K562 (cell line): ENCODE data around the gene GEMIN8. TPM values are rescaled to one million over a fixed set of nuclear protein-coding genes. Genes with fewer than 3 reads are reported as not detected.

ENCODE experiments used
- CHD4 ChIP-seq: fragments of 200-600 bp; sonication (generic); IDR thresholded peaks from 3 replicates; pipeline ENCODE4 v1.6.1; 2012; ENCODE audit warnings: low read depth, mild to moderate bottlenecking, mixed read lengths, low read length, inconsistent platforms; ENCODE audit not compliant: insufficient read depth, insufficient replicate concordance, poor library complexity, severe bottlenecking
- ETV5 ChIP-seq: sonication (generic); formaldehyde crosslinking; IDR thresholded peaks from 2 replicates; pipeline ENCODE4 v1.4.0; 2020; ENCODE audit warnings: low read depth, mild to moderate bottlenecking, missing genetic modification reagents
- FOXK2 ChIP-seq, 2 experiments: fragments of 450-650 bp; IDR thresholded peaks in 1 of 2; conservative IDR thresholded peaks in 1 of 2; 2 replicates each; pipeline ENCODE4 v1.6.1; 2016; ENCODE audit warnings: low read depth in 2 of 2, mild to moderate bottlenecking in 1 of 2
- HDAC1 ChIP-seq, 2 experiments: fragments of 450-650 bp; IDR thresholded peaks; 2 replicates each; pipeline ENCODE4 v1.6.1; 2016 to 2017; ENCODE audit warnings: inconsistent platforms in 1 of 2, mild to moderate bottlenecking in 1 of 2, moderate library complexity in 1 of 2
- HNRNPH1 ChIP-seq: fragments of 200-400 bp; formaldehyde crosslinking; optimal IDR thresholded peaks from 2 replicates; pipeline ENCODE3; 2017; ENCODE audit warnings: low read depth, mild to moderate bottlenecking, low read length, moderate library complexity
- JUND ChIP-seq, 2 experiments: IDR thresholded peaks; 2 replicates in 1 of 2; 3 replicates in 1 of 2; pipeline ENCODE4 v1.6.1; 2011; ENCODE audit warnings: borderline replicate concordance in 2 of 2, low read depth in 2 of 2, low read length in 2 of 2, improper control_type of control experiment in 1 of 2, missing biosample characterization in 1 of 2, missing genetic modification characterization in 1 of 2, missing genetic modification reagents in 1 of 2
- KLF16 ChIP-seq: IDR thresholded peaks from 2 replicates; pipeline ENCODE4 v1.6.1; 2016; ENCODE audit warnings: antibody characterized with exemption
- MAFF ChIP-seq: IDR thresholded peaks from 2 replicates; pipeline ENCODE4 v1.6.1; 2012; ENCODE audit warnings: low read length, improper control_type of control experiment
- MBD2 ChIP-seq: sonication (generic); IDR thresholded peaks from 2 replicates; pipeline ENCODE4 v1.6.1; 2016; ENCODE audit warnings: low read depth, borderline replicate concordance
- PHF8 ChIP-seq: fragments of 200-600 bp; sonication (generic); IDR thresholded peaks from 2 replicates; pipeline ENCODE4 v1.6.1; 2012; ENCODE audit warnings: mixed run types, mild to moderate bottlenecking, inconsistent platforms, low read length, moderate library complexity, borderline replicate concordance
- PTTG1 ChIP-seq: fragments of 450-650 bp; IDR thresholded peaks from 2 replicates; pipeline ENCODE4 v1.6.1; 2016; ENCODE audit warnings: low read depth, mild to moderate bottlenecking, missing genetic modification characterization, missing compliant biosample characterization
- RBM25 ChIP-seq: fragments of 200-400 bp; formaldehyde crosslinking; IDR thresholded peaks from 2 replicates; pipeline ENCODE4 v1.6.1; 2018; ENCODE audit warnings: low read length, low read depth, moderate library complexity; ENCODE audit not compliant: severe bottlenecking
- SMARCB1 ChIP-seq: IDR thresholded peaks from 2 replicates; pipeline ENCODE4 v1.6.1; 2011; ENCODE audit warnings: improper control_type of control experiment, low read depth; ENCODE audit not compliant: insufficient read length
- TCF7L2 ChIP-seq: fragments of 150-350 bp; IDR thresholded peaks from 2 replicates; pipeline ENCODE4 v1.6.1; 2016; ENCODE audit warnings: low read depth, mild to moderate bottlenecking, low read length, moderate library complexity
- ZKSCAN1 ChIP-seq: fragments of 150-350 bp; IDR thresholded peaks from 2 replicates; pipeline ENCODE4 v1.6.1; 2016; ENCODE audit warnings: low read depth, low read length
- ZNF589 ChIP-seq: fragments of 200-800 bp; sonication (Bioruptor generic); IDR thresholded peaks from 2 replicates; pipeline ENCODE4 v1.6.1; 2016; ENCODE audit warnings: low read depth, missing genetic modification characterization, missing compliant biosample characterization
- polyA plus RNA-seq, 8 experiments: library from polyadenylated mRNA; depleted of rRNA in 4 of 8; stranded (reverse) in 5 of 8; unstranded in 3 of 8; fragments of >200 nt; fragmentation: Nextera tagmentation in 2 of 8; fragmentation: Illumina TruSeq in 1 of 8; extraction: Ambion mirVana in 2 of 8; extraction: Trizol in 1 of 8; gene quantifications; 2 replicates each; pipeline versions ENCODE4 v1.2.1 to v1.2.3, GENCODE V29; 2011 to 2014; ENCODE audit warnings: inconsistent platforms in 1 of 8, missing spikeins in 1 of 8
- total RNA-seq, 7 experiments: library from RNA; depleted of rRNA in 6 of 7; stranded (reverse); fragments of >200 nt in 6 of 7; fragmentation: Illumina TruSeq in 2 of 7; extraction: Trizol in 2 of 7; gene quantifications; 2 replicates each; pipeline versions ENCODE4 v1.2.1 to v1.2.3, GENCODE V29; 2011 to 2021; ENCODE audit warnings: low replicate concordance in 1 of 7
- TF ChIP-seq, protein P1 (sequence below): fragments of 450-650 bp; IDR thresholded peaks from 2 replicates; pipeline ENCODE4 v1.7.0; 2016; ENCODE audit warnings: borderline replicate concordance
- TF ChIP-seq, protein P2 (sequence below), 3 experiments: fragments of 200-800 bp in 1 of 3; fragments of 250-450 bp in 1 of 3; fragments of 450-650 bp in 1 of 3; sonication (Bioruptor Pico) in 1 of 3; sonication (Bioruptor generic) in 1 of 3; formaldehyde crosslinking in 1 of 3; IDR thresholded peaks; 2 replicates each; pipeline versions ENCODE4 v1.6.1 to v1.8.0; 2016 to 2022; ENCODE audit warnings: mild to moderate bottlenecking in 2 of 3, missing genetic modification characterization in 2 of 3, missing compliant biosample characterization in 1 of 3, moderate library complexity in 1 of 3
- TF ChIP-seq, protein P3 (sequence below): fragments of 250-450 bp; sonication (Bioruptor Pico); IDR thresholded peaks from 2 replicates; pipeline ENCODE4 v1.4.0; 2020; ENCODE audit warnings: mild to moderate bottlenecking, moderate library complexity

The GEMIN8 gene
- total and polyA plus RNA-seq, 9 of the 15 experiments (the other 6 are each of a cell fraction or from before 2014, with no cell fraction given) = 10.9 to 29.1 (median 16.9) TPM

DNA sequence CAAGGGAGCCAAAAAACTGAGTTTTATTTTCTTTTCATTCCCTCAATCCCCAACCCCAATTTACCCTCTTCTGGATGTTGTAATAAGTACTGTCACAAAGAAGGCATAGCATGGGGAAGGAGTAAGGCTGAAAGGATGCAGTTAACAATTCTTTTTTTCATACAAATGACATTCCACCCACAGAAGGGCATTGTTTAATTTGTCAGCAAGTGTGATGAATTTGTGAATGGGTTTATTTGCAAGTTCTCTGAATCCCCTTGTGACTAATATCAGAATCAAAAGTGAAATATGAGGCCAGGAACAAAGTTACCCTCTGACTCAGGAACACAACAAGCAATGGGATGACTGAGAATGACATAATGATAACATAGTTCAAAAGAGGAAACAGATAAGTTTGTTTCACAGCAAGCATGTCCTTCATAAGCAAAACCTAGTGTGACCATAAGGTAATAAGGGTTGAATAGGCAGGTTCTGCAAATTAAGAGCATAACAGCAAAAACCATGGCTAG is 2.1 kb downstream of the GEMIN8 start (continued):
- TF ChIP-seq ZKSCAN1 = no peak
- TF ChIP-seq ZNF589 (CRISPR knock-in tag) = no peak
- no peak for TF ChIP-seq JUND (IDR thresholded peaks at IDR 0.05; ENCODE audit: borderline replicate concordance, low read depth, low read length)
- peak; percentile 59; the same call in 1 of the 3 replicates for TF ChIP-seq JUND (tag; IDR thresholded peaks at IDR 0.05; ENCODE audit: borderline replicate concordance, low read depth, low read length)
- no peak for TF ChIP-seq MAFF
- TF ChIP-seq RBM25 = no peak
- TF ChIP-seq ETV5 (CRISPR knock-in tag) = no peak
- no peak for TF ChIP-seq MBD2
- TF ChIP-seq HNRNPH1 = no peak
- TF ChIP-seq, protein P1, sequence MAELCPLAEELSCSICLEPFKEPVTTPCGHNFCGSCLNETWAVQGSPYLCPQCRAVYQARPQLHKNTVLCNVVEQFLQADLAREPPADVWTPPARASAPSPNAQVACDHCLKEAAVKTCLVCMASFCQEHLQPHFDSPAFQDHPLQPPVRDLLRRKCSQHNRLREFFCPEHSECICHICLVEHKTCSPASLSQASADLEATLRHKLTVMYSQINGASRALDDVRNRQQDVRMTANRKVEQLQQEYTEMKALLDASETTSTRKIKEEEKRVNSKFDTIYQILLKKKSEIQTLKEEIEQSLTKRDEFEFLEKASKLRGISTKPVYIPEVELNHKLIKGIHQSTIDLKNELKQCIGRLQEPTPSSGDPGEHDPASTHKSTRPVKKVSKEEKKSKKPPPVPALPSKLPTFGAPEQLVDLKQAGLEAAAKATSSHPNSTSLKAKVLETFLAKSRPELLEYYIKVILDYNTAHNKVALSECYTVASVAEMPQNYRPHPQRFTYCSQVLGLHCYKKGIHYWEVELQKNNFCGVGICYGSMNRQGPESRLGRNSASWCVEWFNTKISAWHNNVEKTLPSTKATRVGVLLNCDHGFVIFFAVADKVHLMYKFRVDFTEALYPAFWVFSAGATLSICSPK = no peak
- TF ChIP-seq, protein P2, sequence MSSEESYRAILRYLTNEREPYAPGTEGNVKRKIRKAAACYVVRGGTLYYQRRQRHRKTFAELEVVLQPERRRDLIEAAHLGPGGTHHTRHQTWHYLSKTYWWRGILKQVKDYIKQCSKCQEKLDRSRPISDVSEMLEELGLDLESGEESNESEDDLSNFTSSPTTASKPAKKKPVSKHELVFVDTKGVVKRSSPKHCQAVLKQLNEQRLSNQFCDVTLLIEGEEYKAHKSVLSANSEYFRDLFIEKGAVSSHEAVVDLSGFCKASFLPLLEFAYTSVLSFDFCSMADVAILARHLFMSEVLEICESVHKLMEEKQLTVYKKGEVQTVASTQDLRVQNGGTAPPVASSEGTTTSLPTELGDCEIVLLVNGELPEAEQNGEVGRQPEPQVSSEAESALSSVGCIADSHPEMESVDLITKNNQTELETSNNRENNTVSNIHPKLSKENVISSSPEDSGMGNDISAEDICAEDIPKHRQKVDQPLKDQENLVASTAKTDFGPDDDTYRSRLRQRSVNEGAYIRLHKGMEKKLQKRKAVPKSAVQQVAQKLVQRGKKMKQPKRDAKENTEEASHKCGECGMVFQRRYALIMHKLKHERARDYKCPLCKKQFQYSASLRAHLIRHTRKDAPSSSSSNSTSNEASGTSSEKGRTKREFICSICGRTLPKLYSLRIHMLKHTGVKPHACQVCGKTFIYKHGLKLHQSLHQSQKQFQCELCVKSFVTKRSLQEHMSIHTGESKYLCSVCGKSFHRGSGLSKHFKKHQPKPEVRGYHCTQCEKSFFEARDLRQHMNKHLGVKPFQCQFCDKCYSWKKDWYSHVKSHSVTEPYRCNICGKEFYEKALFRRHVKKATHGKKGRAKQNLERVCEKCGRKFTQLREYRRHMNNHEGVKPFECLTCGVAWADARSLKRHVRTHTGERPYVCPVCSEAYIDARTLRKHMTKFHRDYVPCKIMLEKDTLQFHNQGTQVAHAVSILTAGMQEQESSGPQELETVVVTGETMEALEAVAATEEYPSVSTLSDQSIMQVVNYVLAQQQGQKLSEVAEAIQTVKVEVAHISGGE (CRISPR knock-in tag; IDR thresholded peaks at IDR 0.05) = no peak
- peak; percentile 50 to 55; a peak in 1 of 4 replicates for TF ChIP-seq FOXK2 (conservative IDR thresholded peaks at IDR 0.05 in 1 of 2, IDR thresholded peaks at IDR 0.05 in 1 of 2; ENCODE audit: low read depth in 2 of 2)
- TF ChIP-seq HDAC1 (IDR thresholded peaks at IDR 0.05) = no peak
- TF ChIP-seq PTTG1 = no peak
- no peak for TF ChIP-seq SMARCB1
- TF ChIP-seq KLF16 = no peak
- TF ChIP-seq CHD4 = no peak
- TF ChIP-seq, protein P3, sequence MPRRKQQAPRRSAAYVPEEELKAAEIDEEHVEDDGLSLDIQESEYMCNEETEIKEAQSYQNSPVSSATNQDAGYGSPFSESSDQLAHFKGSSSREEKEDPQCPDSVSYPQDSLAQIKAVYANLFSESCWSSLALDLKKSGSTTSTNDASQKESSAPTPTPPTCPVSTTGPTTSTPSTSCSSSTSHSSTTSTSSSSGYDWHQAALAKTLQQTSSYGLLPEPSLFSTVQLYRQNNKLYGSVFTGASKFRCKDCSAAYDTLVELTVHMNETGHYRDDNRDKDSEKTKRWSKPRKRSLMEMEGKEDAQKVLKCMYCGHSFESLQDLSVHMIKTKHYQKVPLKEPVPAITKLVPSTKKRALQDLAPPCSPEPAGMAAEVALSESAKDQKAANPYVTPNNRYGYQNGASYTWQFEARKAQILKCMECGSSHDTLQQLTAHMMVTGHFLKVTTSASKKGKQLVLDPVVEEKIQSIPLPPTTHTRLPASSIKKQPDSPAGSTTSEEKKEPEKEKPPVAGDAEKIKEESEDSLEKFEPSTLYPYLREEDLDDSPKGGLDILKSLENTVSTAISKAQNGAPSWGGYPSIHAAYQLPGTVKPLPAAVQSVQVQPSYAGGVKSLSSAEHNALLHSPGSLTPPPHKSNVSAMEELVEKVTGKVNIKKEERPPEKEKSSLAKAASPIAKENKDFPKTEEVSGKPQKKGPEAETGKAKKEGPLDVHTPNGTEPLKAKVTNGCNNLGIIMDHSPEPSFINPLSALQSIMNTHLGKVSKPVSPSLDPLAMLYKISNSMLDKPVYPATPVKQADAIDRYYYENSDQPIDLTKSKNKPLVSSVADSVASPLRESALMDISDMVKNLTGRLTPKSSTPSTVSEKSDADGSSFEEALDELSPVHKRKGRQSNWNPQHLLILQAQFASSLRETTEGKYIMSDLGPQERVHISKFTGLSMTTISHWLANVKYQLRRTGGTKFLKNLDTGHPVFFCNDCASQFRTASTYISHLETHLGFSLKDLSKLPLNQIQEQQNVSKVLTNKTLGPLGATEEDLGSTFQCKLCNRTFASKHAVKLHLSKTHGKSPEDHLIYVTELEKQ = no peak
- no peak for TF ChIP-seq PHF8
- no peak for TF ChIP-seq TCF7L2
